GM19324 (cell line): ENCODE results near the gene IKZF1.

Experiments
- ATAC-seq: cut with Tn5 transposase; IDR thresholded peaks from one replicate; pipeline ENCODE4 v1.9.1; 2021; ENCODE audit warnings: mild to moderate bottlenecking, moderate library complexity; ENCODE audit not compliant: unreplicated experiment, low FRiP score

The IKZF1 gene

DNA sequence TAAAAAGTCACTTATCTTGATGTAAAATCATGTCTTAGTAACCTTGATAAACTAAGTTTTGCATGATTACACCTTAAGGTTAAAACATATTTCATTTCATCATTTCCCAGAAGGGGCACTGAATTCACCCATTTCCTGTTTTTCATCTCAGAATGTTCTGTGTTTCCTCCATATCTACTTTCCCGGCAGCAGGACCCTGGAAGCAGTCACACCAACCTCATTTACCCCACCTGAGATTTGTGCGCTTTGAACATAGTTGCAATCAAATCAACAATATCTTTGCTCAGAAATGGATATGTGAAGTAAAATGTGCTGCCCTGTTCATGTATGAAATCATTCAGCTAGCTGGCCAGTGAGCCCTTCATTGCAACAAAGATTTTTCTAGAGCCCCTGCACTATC is 46.8 kb downstream of the IKZF1 start:
- ATAC-seq, result no peak

DNA sequence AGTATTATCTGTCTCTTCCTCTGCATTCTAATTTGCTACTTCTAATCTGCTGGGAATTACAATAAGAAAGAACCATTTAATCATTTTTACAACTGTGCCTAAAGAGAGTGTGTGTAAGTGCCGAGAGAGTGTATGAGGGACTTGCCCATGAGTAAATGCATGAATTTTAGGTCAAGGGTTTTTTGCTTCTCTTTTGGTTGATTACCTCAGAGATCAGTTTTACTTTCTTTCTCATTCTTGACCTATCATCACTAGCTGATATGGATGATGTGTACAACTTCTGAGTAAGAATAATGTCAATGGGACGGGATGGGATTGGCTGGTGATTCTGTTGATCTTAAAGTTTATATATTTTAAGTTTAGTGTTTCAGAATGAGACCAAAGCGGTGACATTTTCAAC is 47.8 kb downstream of the IKZF1 start:
- ATAC-seq, result peak; percentile 68

DNA sequence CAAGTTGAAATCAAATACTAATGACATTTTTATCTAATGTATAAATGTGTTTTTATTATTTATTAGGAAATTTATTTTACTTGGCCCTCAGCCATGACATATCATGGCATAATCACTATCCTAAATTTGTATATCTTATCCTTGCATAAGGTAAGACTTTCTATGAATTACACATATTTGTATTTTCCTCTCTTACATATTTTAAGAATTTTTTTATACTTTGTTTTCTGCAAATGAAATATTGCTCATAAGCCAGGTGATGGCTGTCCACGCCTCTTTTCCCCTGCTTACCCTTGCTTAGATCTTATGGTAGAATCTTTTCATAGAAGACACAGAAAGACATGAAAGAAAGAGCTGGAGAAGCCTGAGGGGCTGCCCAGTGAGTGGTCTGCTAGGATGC is 48.2 kb downstream of the IKZF1 start:
- no peak for ATAC-seq

DNA sequence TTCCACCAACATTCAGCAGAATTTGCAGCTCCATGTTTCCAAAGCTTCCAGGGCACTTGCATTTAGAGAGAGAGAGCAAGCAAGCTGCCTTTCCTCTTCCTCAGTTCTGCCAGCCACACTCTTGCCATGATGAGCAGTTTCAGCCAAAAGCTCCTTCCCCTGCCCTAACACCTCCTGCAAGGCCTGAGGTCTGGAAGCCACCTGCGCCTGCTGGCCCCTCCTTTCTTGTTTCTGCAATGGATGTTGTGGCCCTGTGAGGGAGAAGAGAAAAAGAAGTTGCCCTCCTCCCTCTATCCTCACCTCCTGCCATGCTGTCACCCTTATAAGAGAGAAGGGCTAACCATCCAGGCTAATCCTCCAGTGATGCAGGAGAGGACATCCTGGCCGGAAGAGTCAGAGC is 48.7 kb downstream of the IKZF1 start:
- no peak for ATAC-seq

DNA sequence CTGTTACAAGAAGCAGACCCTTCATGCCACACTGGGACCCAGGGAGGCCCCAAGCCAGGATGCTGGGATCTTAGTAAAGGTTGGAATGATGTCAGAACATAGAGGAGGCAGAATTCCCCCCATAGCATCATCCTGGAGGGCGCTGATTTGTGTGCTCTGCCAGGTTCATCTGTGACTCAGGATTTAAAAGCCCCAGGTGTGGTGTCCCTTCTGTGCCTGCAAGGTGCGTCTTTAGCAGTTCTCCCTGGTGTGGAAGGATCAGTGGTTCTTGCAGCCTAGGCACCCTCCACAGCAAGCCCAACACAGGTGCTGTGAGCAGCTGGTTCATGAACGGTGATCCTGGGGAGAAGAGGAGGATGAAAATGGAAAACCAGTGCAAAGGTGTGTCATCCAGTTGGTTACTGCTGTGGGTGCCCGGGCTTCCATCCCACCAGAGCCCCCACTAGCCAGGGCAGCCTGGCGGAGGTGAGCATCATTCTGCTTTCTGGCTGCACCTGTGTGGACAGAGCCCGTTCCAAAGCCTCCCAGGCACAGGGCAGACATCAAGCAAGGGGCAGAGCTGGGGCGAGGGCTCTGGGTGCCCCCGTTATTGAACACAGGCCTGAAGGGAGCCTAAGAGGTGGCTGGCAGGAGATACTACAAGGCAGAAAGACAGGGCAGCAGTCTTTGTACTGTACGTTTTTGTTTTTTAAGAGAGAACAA is 49.5 kb downstream of the IKZF1 start:
- no peak for ATAC-seq

DNA sequence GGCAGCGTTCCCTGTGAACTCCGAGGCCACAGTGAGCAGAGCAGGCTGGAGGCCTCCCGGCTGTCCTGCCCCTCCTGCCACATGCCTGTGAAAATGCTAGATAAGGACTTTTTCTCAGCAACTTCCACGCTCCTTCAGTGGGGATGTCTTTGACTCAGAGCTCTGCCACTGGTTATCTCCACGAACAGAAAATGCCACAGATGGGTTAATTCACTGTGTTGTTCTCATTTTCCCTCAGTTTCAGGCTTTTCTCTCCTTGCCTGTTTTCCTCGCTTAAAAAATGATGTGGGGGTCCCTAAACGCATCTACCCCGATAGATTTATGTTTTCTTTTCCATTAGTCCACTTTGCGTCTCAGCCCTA is 51.3 kb downstream of the IKZF1 start:
- ATAC-seq, result no peak

DNA sequence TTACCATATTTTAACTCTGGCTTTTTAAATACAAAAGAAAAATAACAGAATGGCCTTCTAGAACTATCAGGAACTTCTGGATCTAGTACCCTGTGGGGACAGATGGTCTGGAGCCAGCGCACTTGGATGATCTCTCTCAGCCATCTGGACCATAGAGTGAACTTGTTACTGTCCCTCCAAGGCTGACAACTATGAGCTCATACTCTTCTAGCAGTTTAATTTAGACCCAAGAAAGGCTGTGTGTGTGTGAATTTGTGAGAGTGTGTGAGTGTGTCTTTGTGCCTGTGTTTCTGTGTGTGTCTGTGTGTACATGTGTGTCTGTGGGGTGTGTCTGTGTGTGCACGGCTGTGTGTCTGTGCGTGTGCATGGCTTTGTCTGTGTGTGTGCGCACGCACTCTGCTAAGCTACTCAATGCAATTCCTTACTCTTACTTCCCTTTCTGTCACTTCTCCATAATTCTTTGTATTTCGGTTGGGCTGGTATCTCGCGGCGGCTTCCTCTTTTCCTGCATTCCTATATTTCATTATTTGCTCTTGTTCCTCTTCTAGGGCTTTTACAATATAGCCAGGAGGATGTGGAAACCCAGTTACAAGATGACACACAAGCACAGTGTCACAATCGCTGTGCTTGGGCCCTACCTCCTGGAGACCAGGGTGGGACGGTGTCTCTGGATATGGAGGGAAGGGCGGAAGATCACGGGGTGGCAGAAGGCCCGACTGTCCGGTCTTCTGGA is 51.9 kb downstream of the IKZF1 start:
- no peak for ATAC-seq

DNA sequence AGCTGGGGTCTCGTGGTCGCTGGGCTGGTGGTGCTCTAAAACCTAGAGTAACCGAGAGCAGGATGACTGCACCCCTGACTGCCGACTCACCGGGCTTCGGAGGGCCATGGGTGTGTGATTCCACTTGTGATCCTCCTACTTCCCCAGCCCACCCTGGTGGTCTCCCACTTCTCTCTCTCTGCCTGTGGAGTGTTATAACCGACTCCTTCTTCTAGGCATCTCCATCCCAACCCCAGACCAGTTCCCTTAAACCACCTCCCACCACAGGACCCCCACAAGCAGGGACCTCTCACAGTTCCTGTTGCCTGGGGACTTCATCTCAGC is 52.4 kb downstream of the IKZF1 start:
- ATAC-seq, result no peak

DNA sequence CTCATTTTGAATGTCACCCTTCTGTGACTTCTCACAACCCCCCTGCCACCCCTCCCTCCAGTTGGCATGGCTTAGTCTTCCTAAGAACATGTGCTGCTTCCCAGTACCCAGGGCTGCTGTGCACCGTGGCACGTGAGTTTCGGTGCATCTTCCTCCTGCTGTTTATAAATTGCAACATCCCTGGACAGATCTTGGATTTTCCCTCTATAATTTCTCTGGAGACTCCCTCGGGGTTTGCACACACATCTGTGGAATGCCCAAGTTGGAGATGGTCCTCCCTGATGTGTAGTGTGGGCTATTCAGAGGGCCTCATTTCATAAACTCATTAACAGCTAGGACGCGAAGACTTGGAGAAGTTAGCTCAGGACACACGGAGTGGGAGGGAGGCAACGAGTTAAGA is 52.9 kb downstream of the IKZF1 start:
- no peak for ATAC-seq

DNA sequence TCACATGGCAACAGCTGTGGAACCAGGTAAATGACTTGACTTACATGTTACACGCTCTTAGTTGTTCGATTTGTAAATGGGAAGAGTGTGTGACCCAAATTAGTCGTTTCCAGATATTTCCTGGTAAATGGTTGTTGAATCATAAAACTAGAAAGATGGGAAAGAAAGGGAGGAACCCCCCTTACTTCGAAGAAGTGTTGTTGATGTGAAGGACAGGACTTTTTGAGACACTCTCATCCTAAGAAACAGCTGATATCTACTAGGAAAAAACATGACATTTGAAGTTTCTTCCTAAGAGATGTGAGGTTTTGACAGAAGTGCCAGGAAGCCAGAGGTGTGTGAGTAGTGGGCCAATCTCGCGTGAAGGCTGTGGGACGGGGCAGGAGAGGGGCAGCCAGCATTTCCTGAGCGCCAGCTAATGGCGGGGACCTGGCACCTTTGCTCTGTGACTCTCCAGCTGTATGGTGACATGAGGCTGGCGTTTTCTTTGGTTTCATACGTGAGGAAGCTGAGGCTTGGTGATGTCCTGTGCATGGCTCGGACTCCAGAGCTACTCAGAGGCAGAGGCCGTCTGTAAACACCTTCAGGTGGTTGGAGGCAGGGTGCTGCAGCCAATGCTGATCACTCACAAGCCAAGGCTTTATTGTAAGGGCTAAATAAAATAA is 53.7 kb downstream of the IKZF1 start:
- no peak for ATAC-seq

DNA sequence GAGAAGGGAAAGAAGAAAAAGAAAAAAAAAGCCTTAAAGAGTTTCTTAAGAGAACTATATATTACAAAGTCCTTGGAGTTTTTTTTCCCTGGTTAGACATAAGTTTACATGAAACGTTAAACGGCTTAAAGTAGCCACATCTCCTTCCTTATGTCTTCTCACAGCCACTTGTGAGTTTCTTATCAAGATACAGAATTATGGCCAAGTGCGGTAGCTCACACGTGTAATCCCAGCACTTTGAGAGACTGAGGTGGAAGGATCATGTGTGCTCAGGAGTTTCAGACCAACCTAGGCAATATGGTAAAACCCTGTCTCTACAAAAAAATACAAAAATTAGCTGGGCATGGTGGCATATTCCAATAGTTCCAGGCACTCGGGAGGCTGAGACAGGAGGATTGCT is 54.3 kb downstream of the IKZF1 start:
- no peak for ATAC-seq

DNA sequence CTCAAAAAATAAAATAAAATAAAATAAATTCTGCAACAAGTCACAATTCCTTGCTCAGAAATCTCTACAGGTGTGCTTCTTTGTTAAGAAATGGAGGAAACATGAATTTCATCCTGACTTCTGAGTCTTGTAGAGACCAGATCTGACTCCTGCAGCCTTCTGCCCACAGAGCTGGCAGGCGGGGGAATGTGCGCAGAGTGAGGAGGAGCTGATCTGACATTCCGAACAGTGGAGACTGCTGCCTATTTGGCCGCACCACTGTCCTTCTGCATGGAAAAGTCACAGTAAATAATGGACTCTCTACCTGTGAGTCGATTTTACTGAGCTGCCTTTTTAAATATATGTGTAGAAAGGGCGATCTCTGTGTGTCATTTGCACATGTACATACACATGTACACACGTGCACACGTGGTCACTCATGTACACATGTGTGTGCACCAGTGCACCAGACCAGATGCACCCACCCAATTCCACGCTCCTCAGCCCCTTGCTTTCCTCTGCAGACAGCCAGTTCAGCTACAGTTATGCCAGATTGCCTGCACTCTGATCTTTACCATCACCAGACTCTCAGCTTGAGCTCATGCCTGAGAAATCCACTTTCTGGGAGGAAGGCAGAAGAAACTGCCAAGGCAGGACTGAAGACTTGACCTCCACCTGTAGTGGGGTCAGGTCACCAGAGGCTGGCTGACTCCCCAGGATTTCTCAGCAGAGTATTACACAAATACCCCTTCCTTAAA is 54.9 kb downstream of the IKZF1 start:
- no peak for ATAC-seq

DNA sequence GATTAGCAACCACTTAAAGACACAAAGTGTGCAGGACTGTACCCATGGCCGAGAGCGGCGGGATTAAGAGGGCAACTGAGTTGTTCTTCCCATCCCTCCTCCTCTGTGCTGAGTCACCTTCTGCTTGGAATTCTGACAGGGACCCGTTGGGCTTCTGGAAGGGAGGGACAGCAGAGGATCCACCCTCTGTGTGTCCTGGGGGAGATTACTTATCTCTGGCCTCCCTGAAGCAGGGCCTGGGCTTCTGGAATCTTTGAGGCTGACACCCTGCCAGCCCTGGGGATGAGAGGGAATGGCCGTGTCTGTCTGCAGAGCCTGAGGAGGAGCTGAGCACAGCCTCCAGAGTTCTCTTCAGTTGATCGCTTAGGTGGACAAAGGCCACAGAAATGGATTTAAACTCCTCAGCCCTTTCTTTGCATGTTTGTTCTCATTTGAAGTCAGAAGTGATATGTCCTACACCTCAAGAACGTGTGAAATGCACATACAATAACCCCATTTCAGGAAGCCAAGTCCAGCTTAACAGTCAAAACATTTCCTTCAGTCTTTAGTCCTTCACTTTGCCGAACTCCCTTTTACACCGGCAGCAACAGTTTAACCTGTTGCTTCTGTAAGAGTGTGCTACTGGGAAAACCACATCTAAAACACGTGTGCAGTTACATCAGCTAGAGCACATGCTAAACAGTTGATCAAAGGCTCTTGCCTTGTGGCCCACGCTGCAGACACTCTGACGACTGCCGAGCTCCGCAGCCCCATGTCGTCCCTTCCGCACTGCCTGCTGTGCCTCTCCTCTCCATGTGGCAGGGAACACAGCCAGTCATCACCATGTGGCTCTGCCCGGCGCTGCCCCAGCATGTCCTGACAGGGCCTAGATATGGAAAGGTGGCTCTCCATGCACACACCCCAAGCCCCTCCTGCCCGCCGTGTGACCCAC is 55.7 kb downstream of the IKZF1 start:
- ATAC-seq, result no peak

DNA sequence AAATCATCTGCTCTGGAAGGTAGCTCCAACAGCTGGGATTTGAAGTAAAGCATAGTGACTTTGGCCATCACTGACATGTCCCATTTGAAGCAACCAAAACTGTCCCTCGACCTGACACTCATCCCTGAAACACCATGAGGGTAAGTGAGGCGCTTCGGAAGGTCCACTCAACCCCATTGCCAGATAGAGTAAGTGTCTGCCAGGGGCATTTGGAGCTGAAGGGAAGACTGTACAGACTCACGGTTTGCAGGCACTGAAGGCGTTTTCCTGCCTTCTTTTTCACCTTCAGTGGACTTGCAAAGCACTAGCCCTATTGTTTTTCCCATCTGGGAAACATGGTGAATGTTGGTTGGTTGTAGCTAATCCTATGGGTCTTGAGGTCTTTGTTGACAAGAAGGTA is 57.6 kb downstream of the IKZF1 start:
- ATAC-seq, result no peak

DNA sequence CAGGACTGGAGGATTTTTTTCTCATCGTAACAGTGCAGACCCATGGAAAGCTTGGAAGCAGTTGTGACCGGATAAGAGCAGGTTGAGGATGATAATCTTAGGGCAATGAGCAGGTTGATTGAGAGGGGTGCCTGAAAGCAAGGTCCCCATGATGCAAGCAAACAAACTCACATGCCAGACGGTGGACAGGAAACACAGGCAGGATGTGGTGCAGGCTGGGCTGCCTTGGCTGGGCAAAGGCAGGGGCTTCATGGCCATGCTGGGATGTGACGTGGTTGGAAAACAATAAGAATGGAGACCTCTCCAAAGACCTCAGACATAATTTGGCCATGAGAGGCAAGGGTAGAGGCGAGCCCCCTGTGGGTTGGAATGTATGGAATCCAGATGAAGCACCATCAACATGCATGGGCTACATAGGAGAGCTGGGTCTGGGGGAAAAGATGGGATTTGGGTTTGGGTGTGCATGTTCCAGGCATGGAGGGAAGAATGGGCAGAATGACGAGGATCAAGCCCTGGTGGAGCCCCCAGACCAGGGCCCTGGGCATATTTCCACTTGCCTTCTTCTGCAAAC is 58.3 kb downstream of the IKZF1 start:
- ATAC-seq, result no peak

DNA sequence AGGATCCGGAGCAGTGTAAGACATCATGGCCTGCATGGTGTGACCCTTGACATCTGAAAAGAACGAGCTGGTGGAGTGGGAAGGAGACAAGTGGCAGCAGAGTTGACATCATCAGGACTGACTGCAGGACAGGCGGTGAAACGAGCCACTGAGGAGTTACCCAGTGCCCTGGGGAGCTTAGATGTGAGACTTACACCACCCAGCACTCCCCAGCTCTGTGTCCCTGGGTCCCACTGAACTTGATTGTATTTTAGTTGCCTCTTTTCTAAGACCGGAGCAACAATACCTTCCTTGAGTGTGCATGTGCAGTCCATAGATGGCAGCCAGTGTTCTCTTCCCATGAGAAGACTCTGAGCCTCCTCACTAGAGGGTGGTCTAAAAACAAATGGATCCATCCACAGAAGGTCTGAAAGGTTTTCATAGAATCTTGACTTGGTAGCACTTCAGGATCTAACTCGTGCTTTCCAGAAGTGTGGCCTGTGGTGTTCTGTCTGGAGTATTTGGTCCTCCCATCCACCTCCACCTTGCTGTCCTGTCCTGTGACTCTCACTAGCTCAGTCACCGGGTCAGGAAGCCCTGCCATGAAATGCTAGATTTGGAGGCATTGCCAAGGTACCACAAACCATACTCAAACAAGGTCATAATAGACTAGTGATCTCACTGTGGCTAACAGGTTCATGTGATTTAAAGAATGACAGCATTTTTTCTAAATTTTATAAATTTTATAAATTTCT is 59.0 kb downstream of the IKZF1 start:
- ATAC-seq, result no peak

DNA sequence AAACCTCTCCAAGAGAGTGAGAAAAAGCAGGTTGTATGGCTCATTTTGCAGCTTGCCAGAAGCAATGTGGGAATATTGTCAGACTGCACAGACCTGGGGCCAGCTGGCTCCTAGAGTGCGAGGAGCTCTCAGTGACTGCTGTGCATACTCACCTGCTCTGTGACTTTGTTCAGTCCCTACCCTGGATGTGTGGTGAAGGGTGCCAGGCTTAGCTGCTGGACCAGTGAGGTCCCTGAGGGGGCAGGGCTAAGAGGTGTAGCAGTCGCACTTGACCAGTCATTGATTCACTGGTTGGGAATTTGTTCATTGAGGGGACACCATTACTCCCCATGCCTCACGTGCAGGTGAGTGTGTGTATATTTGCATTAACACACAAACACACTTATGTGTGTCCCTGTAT is 60.1 kb downstream of the IKZF1 start:
- no peak for ATAC-seq

DNA sequence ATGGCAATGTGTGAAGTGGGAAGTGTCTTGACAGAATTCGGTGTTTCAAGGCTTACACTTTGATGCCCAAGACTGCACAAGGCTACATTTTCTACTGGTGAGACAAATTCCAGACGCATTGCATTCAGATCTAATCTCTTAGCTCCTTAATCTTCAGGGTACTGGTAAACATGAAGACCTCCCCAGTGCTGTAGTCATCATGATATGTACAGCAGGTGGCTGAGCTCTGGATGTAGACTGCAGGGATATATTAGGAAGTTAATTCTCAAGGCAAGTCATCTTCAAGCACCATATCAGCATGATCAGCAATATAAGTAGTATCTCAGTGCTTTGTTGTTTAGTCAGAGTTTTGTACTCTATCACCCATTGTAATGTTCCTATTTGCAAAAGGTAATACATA is 61.8 kb downstream of the IKZF1 start:
- ATAC-seq, result no peak

DNA sequence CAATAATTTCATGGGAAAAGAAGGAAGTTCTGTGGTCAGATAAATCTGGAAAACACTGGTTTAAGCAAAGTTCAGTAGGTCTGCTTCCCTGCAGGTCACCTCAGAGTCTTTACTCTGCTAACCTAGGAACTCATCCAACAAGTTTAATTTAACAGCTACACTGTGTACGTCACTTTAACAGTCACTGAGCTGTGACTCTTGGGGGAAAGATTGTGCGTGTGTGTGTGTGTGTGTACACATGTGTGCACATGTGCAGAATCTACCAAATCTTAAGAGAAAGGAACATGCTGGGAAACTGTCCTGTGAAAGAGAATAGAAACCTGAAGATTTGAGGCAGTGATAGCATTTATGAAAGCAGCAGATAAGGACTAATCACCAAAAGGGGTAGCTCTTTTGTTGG is 62.6 kb downstream of the IKZF1 start:
- no peak for ATAC-seq
